Measurements from ENCODE around the gene ITGA7.

DNA sequence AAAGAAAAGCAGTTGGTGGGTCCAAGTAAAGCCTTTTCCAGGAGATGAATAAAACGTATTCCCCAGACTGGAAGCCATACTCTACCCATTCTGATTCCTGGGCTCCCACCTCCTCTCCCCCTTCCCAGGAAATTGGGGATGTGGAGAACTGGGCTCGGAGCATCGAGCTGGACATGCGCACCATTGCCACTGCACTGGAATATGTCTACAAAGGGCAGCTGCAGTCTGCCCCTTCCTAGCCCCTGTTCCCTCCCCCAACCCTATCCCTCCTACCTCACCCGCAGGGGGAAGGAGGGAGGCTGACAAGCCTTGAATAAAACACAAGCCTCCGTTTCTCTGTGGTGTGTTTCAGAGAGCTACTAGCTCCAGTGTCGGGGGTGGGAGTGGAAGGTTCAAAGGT lies 11.7 kb upstream of the ITGA7 start:
- TF ChIP-seq, protein P1, sequence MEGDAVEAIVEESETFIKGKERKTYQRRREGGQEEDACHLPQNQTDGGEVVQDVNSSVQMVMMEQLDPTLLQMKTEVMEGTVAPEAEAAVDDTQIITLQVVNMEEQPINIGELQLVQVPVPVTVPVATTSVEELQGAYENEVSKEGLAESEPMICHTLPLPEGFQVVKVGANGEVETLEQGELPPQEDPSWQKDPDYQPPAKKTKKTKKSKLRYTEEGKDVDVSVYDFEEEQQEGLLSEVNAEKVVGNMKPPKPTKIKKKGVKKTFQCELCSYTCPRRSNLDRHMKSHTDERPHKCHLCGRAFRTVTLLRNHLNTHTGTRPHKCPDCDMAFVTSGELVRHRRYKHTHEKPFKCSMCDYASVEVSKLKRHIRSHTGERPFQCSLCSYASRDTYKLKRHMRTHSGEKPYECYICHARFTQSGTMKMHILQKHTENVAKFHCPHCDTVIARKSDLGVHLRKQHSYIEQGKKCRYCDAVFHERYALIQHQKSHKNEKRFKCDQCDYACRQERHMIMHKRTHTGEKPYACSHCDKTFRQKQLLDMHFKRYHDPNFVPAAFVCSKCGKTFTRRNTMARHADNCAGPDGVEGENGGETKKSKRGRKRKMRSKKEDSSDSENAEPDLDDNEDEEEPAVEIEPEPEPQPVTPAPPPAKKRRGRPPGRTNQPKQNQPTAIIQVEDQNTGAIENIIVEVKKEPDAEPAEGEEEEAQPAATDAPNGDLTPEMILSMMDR (IDR thresholded peaks at IDR 0.05), result no peak
- TF ChIP-seq, protein P2, sequence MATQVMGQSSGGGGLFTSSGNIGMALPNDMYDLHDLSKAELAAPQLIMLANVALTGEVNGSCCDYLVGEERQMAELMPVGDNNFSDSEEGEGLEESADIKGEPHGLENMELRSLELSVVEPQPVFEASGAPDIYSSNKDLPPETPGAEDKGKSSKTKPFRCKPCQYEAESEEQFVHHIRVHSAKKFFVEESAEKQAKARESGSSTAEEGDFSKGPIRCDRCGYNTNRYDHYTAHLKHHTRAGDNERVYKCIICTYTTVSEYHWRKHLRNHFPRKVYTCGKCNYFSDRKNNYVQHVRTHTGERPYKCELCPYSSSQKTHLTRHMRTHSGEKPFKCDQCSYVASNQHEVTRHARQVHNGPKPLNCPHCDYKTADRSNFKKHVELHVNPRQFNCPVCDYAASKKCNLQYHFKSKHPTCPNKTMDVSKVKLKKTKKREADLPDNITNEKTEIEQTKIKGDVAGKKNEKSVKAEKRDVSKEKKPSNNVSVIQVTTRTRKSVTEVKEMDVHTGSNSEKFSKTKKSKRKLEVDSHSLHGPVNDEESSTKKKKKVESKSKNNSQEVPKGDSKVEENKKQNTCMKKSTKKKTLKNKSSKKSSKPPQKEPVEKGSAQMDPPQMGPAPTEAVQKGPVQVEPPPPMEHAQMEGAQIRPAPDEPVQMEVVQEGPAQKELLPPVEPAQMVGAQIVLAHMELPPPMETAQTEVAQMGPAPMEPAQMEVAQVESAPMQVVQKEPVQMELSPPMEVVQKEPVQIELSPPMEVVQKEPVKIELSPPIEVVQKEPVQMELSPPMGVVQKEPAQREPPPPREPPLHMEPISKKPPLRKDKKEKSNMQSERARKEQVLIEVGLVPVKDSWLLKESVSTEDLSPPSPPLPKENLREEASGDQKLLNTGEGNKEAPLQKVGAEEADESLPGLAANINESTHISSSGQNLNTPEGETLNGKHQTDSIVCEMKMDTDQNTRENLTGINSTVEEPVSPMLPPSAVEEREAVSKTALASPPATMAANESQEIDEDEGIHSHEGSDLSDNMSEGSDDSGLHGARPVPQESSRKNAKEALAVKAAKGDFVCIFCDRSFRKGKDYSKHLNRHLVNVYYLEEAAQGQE (IDR thresholded peaks at IDR 0.05; ENCODE audit: insufficient read depth in 1 of 2, low read depth in 2 of 2, low read length in 1 of 2), result no peak
- TF ChIP-seq SIN3A (IDR thresholded peaks at IDR 0.05; ENCODE audit: borderline replicate concordance, insufficient read depth, low read depth, low read length), result no peak

Measured in Panc1 (cell line).